GM10266 (cell line): Measurements from ENCODE around the gene KCNJ8.
"Not testable (repeated sequence)": the region's sequence is repeated elsewhere in the genome, so short reads cannot be mapped to it uniquely, and the experiment has no call there.

Experiments used
- DNase-seq: peaks from one replicate; pipeline ENCODE4 v3.0.0; 2012; ENCODE audit errors: extremely low spot score
- CTCF ChIP-seq: IDR thresholded peaks from 2 replicates; pipeline ENCODE4 v1.5.1; 2012; ENCODE audit warnings: mild to moderate bottlenecking, low read depth; ENCODE audit not compliant: control insufficient read depth, insufficient read depth; ENCODE audit errors: missing control alignments

KCNJ8 gene

GRCh38 chr12:21814327-21814726 is 39.8 kb upstream of the KCNJ8 start:
- TF ChIP-seq CTCF, result no peak

GRCh38 chr12:21813751-21814150 is 39.2 kb upstream of the KCNJ8 start:
- no peak for TF ChIP-seq CTCF

More at GRCh38 chr12:21814327-21814726, 39.8 kb upstream of the KCNJ8 start:
- DNase-seq, result no peak

GRCh38 chr12:21813125-21813524 is 38.6 kb upstream of the KCNJ8 start:
- DNase-seq, result no peak
- TF ChIP-seq CTCF, result no peak

More at GRCh38 chr12:21813751-21814150, 39.2 kb upstream of the KCNJ8 start:
- no peak for DNase-seq

- DNase-seq, result not testable (repeated sequence)
Measured at GRCh38 chr12:21812340-21812739, 37.8 kb upstream of the KCNJ8 start.

GRCh38 chr12:21809100-21809499 is 34.6 kb upstream of the KCNJ8 start:
- TF ChIP-seq CTCF, result no peak
- no peak for DNase-seq

- TF ChIP-seq CTCF, result no peak
- DNase-seq, result no peak
Measured at GRCh38 chr12:21806255-21806654, 31.7 kb upstream of the KCNJ8 start.

GRCh38 chr12:21801522-21802288 is 27.2 kb upstream of the KCNJ8 start:
- no peak for TF ChIP-seq CTCF
- DNase-seq, result no peak

GRCh38 chr12:21800011-21800410 is 25.5 kb upstream of the KCNJ8 start:
- DNase-seq, result no peak
- TF ChIP-seq CTCF, result no peak
